ENCODE measurements around the gene BUD13.
A peak's percentile ranks its signal among the peaks of the same experiment; 100 is the strongest.

Gene BUD13

DNA sequence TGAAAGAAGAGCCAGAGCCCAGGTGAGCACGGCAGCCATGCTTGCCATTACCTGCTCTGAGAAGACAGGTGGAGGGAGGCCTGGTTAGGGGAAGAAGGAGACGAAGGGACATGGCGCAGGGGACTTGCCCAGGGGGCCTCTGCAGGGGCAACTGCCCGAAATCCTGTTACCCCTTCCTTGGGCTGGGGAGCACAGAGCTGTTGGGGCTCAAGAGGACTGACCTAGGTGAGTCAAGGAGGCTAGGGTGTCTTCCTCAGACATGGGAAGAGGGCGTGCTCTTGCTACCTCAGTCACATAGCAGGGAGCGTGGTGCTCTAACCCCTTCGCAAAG lies 19.0 kb upstream of the BUD13 start, which contains the start of gene APOA5:
Gene APOA5, minus strand, starts transcription at position 67 of the 331 bp plus-strand sequence. Its CDS starts 19 bp downstream, at position 48.
- Histone ChIP-seq H3K9me3 (no peaks in the 10 kb centered on the region), H3K4me3 (ENCODE audit: low read depth in 1 of 2, low read length in 1 of 2) (peak within 1 kb of the TSS in 1 of 2 experiments; percentile 14), H3K27me3 (no peaks in the 10 kb centered on the region), H3K27ac (no peak within 1 kb of the TSS), H3K36me3 (no peaks in the 10 kb centered on the region), H3K4me1 (ENCODE audit: control insufficient read depth in 1 of 2, insufficient read depth in 1 of 2, low read depth in 1 of 2, low read length in 1 of 2) (peaks cover 22% of the 10 kb centered on the region in 2 experiments)
- TF ChIP-seq, protein P1, sequence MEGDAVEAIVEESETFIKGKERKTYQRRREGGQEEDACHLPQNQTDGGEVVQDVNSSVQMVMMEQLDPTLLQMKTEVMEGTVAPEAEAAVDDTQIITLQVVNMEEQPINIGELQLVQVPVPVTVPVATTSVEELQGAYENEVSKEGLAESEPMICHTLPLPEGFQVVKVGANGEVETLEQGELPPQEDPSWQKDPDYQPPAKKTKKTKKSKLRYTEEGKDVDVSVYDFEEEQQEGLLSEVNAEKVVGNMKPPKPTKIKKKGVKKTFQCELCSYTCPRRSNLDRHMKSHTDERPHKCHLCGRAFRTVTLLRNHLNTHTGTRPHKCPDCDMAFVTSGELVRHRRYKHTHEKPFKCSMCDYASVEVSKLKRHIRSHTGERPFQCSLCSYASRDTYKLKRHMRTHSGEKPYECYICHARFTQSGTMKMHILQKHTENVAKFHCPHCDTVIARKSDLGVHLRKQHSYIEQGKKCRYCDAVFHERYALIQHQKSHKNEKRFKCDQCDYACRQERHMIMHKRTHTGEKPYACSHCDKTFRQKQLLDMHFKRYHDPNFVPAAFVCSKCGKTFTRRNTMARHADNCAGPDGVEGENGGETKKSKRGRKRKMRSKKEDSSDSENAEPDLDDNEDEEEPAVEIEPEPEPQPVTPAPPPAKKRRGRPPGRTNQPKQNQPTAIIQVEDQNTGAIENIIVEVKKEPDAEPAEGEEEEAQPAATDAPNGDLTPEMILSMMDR (IDR thresholded peaks at IDR 0.05), result no peak

DNA sequence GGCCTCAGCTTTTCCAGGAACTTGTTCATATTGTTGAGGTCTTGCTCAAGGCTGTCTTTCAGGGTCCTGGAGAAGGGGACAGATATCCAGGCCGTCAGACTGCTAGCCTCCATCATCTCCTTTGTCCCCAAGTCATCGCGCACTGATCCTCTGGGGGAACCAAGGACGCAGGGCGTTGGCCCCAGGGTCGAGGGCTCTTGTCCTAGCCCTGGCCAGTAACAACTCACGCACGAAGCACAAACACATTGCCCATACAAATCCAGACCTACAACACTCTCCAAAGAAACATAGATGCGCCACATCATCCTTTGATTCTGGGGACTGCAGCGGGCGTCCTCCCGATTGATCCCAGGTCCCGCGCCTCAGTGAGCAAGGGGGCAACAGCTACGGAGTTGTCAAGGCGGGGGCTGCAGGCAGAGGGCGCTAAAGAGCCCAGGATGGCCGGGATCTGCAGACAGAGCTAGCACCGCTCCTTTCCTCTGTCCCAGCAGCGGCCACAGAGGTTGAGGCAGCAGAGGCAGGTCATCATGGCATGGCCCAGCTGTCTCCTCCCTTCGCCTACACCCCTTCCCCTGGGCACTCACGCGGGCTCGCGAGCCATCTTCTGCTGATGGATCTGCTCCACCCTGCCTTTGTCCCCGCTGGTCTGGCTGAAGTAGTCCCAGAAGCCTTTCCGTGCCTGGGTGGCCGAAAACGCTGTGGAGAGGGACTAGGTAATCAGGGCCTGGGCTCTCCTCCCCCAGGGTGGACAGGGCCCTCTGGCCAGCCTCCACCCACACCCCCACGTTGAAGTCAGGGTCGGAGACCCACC lies 18.4 kb upstream of the BUD13 start:
- Histone ChIP-seq H3K4me3 (ENCODE audit: low read depth in 1 of 2, low read length in 1 of 2) (peak overlapping the region in 1 of 2 experiments; percentile 14), H3K9me3 (no peaks in the 10 kb centered on the region), H3K4me1 (ENCODE audit: control insufficient read depth in 1 of 2, insufficient read depth in 1 of 2, low read depth in 1 of 2, low read length in 1 of 2) (peaks cover 23% of the 10 kb centered on the region in 2 experiments), H3K36me3 (no peaks in the 10 kb centered on the region), H3K27ac (no peak overlapping the region), H3K27me3 (no peaks in the 10 kb centered on the region)
- TF ChIP-seq, protein P1 (IDR thresholded peaks at IDR 0.05), result peak; percentile 87

DNA sequence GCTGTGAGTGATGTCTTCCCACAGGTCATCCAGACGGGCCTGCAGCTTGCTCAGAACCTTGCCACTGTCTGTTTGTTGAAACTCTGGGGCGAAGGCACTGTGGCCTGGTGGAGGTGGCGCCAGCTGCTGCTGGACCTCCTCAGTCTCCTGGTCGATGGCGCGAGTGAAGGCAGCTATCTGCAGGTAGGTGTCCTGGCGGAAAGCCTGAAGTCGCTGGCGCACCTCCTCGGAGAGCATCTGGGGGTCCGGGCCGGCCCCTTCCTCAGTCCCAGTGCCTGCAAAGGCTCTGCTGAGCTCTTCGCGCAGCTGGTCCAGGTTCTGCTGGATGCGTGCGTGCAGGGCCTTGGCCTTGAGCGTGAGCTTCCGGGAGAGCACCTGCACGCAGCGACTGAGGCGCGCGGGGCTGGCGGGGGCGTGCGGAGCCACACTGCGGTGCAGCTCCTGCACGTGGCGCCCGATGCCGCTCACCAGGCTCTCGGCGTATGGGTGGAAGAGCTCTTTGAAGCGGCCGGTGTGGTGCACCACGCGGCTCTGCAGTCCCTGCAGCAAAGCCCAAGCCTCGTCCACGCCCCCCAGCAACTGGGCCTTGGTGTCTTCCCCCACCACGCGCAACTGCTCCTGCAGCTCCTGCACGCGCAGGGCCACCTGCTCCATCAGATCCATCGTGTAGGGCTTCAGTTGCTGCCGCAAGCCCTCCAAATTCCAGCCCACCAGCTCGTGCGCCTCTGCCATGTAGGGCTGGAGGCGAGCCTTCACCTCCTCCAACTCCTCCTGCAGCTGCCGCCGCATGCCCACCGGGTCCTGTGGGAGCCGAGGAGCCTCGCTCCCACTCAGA lies 17.6 kb upstream of the BUD13 start:
- Histone ChIP-seq H3K9me3 (no peaks in the 10 kb centered on the region), H3K36me3 (peaks cover 6% of the 10 kb centered on the region), H3K27ac (no peak overlapping the region), H3K4me3 (ENCODE audit: low read depth in 1 of 2, low read length in 1 of 2) (no peak overlapping the region), H3K27me3 (no peaks in the 10 kb centered on the region), H3K4me1 (ENCODE audit: control insufficient read depth in 1 of 2, insufficient read depth in 1 of 2, low read depth in 1 of 2, low read length in 1 of 2) (peaks cover 23% of the 10 kb centered on the region in 2 experiments)
- TF ChIP-seq, protein P1 (IDR thresholded peaks at IDR 0.05), result no peak

DNA sequence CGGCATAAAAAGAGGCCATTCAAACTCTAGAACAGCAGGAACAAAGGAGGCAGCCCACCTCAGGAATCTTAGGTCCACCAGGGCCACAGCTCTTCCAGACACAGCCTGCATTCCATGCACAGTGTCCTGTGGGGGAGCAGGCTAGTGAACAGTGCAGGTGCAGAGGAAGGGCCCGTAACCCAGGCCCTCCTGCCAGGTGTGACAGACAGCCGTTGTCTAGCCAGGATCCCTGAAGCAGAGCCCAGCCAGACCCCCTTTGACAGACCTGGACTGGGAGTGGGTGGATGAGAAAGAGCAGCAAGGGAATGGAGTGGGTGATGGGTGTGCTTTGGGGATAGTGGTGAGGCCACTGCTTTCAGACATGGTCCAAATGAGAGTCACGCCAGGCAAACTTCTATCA lies 16.2 kb upstream of the BUD13 start:
- no peaks in the 10 kb centered on the region for H3K9me3 ChIP-seq
- H3K27me3 ChIP-seq, result no peaks in the 10 kb centered on the region
- H3K36me3 ChIP-seq, result peaks cover 20% of the 10 kb centered on the region
- TF ChIP-seq, protein P1 (IDR thresholded peaks at IDR 0.05), result no peak
- H3K4me1 ChIP-seq (ENCODE audit: control insufficient read depth in 1 of 2, insufficient read depth in 1 of 2, low read depth in 1 of 2, low read length in 1 of 2), result peaks cover 23% of the 10 kb centered on the region in 2 experiments
- no peak overlapping the region for H3K27ac ChIP-seq
- H3K4me3 ChIP-seq (ENCODE audit: low read depth in 1 of 2, low read length in 1 of 2), result no peak overlapping the region

DNA sequence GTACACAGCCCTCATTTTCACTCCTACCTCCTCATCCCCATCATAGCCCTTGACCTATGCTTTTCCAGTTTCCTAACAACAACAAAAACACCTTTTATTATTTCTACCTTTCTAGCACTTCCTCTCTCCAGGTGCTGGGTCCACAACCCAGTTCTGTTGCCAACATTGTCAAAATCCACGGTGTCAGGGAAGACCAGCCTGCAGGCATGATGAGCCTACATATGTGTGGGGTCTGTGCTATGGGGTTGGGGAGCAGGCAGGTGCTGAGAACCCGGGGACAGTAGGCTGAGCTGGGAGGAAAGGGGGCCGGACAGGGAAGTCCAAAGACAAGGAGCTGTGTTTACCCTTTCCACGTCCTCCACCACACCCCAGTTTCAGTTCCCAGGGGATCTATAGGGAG lies 15.7 kb upstream of the BUD13 start:
- TF ChIP-seq, protein P1 (IDR thresholded peaks at IDR 0.05), result no peak
- Histone ChIP-seq H3K27ac (peak overlapping the region; percentile 79), H3K36me3 (peaks cover 22% of the 10 kb centered on the region), H3K9me3 (no peaks in the 10 kb centered on the region), H3K4me3 (ENCODE audit: low read depth in 1 of 2, low read length in 1 of 2) (peak overlapping the region; percentile 84 to 96), H3K27me3 (no peaks in the 10 kb centered on the region), H3K4me1 (ENCODE audit: control insufficient read depth in 1 of 2, insufficient read depth in 1 of 2, low read depth in 1 of 2, low read length in 1 of 2) (peaks cover 23% of the 10 kb centered on the region in 2 experiments)

All from neutrophil (primary cell).